ENCODE measurements around the gene CHTF18. TPM values are rescaled to one million over a fixed set of nuclear protein-coding genes. Genes with fewer than 3 reads are reported as not detected.

CHTF18 gene
- total and polyA plus RNA-seq, 2 donors (not counting 3 experiments of a cell fraction or from before 2014, with no cell fraction given): 33.0 to 69.5 TPM

- H3K4me2 ChIP-seq (ENCODE audit: insufficient read depth, low read length): no peak overlapping the region
- no peaks in the 10 kb centered on the region for H4K20me1 ChIP-seq (replicated peaks; ENCODE audit: control insufficient read depth, extremely low read depth, insufficient read depth, low read length)
- peaks cover 8% of the 10 kb centered on the region for H3K4me1 ChIP-seq (ENCODE audit: control insufficient read depth, extremely low read depth, insufficient read depth, low read length)
- intact Hi-C loops (cut with micrococcal nuclease): no loop called here
- DNase-seq (ENCODE audit: low read depth, low spot score) (no peak), FAIRE-seq (no peak)
- H3K36me3 ChIP-seq (ENCODE audit: control insufficient read depth in 2 of 2, extremely low read depth in 1 of 2, insufficient read depth in 2 of 2, low read length in 2 of 2): peaks cover 2 to 6% of the 10 kb centered on the region in 2 experiments
- no peaks in the 10 kb centered on the region for H3K9me3 ChIP-seq (replicated peaks; ENCODE audit: control insufficient read depth, insufficient read depth, low read length)
- H3K9me1 ChIP-seq (replicated peaks; ENCODE audit: control insufficient read depth, extremely low read depth, insufficient read depth, low read length): no peaks in the 10 kb centered on the region
- TF ChIP-seq POLR2AphosphoS5 (IDR thresholded peaks at IDR 0.05; ENCODE audit: insufficient read depth, low read depth, low read length) (peak; percentile 18), POLR2A (IDR thresholded peaks at IDR 0.05; ENCODE audit: low read depth, low read length) (peak; percentile 43), JUN (IDR thresholded peaks at IDR 0.05; ENCODE audit: borderline replicate concordance, insufficient read depth, insufficient read length, low read depth) (no peak), CTCF (IDR thresholded peaks at IDR 0.05; ENCODE audit: extremely low read depth in 1 of 2, insufficient read depth in 1 of 2, low read depth in 1 of 2, low read length in 2 of 2) (no peak), GATA2 (IDR thresholded peaks at IDR 0.05; ENCODE audit: insufficient read depth, insufficient read length, low read depth, low read length) (no peak), FOS (IDR thresholded peaks at IDR 0.05; ENCODE audit: borderline replicate concordance, insufficient read depth, low read length) (no peak), MYC (IDR thresholded peaks at IDR 0.05; ENCODE audit: low read depth, low read length) (no peak)
- TF ChIP-seq, protein P1, sequence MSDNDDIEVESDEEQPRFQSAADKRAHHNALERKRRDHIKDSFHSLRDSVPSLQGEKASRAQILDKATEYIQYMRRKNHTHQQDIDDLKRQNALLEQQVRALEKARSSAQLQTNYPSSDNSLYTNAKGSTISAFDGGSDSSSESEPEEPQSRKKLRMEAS (IDR thresholded peaks at IDR 0.05; ENCODE audit: insufficient read depth, insufficient read length): no peak
- peaks cover 15% of the 10 kb centered on the region for H3K79me2 ChIP-seq (ENCODE audit: control insufficient read depth, insufficient read depth, low read length)
- no peak overlapping the region for H3K27ac ChIP-seq (ENCODE audit: insufficient read depth, low read depth, low read length)
- CTCF ChIA-PET: interaction anchor here (1.5 to 5.8 kb wide), 5 partner anchors 63 to 274 kb away, joined by 3 to 67 read pairs (median 10); partner anchors contain the start of gene ANTKMT
- H3K27me3 ChIP-seq (ENCODE audit: control insufficient read depth in 2 of 2, insufficient read depth in 2 of 2, low read length in 2 of 2): no peaks in the 10 kb centered on the region
- no peak overlapping the region for H3K9ac ChIP-seq (replicated peaks; ENCODE audit: extremely low read depth, insufficient read depth, low read length)
- POLR2A ChIA-PET: no interaction called here
- no peak overlapping the region for H3K4me3 ChIP-seq (replicated peaks in 1 of 3; ENCODE audit: insufficient read depth in 1 of 3, low read depth in 1 of 3, low read length in 3 of 3)
- BruUV-seq (replicated peaks): no TSS peak
- dilution Hi-C loops (cut with MboI; ENCODE audit: extremely low pct_ligation_motif_present, low sequenced_read_pairs): no loop called here
- H2AFZ ChIP-seq (ENCODE audit: low read depth, low read length): no peak overlapping the region
Measured at GRCh38 chr16:783404-784161, 4.8 kb upstream of the CHTF18 start.

Data from endothelial cell of umbilical vein (primary cell).